ENCODE measurements around the gene FZD7. TPM values are rescaled to one million over a fixed set of nuclear protein-coding genes. Genes with fewer than 3 reads are reported as not detected.

The FZD7 gene
- total RNA-seq, 4 donors from 2014 or later = 6.2 to 14.6 (median 13.3) TPM

DNA sequence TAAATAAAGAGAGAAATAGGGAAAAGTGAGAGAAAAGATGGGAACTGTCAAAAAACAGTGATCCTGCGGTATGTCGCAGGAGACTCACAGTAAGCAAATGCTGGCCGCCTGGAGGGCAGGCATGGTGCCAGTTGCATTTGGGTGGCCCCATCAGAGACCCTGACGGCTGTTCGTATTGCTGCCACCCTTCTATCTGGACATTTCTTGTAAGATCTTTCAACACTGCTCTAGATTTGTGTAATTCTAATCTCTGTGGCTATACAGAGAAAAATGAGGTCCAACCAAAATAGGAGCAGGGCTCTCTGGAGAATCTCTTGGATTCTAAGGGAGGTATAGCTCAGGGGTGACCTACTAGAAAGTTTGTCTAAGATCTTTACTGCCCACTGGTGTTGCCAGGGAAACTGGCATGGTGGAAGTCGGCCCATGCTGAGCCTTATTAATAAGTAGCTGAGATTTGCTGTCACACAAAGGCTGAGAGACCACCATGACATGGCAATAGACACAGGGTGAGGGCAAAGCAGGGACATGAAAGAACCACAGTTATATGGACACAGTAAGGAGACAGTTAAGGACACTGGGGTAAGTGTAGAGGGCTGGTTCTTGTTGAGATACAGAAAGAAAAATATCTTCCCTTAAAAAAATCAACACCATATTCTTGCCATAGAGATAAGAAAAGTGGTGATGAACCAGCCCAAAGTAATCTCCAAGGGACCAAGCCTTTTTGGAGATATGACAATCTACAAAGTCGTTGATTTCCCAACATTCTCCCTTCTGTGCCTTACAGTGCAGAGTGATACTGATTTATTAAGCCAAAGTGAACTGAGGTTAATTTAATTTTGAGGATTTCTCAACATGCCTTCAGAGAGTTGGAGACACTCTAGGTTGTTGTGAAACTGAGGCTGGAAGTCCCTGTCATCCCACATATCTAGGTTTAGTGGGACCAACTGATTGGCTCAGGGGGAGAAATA, 26.4 kb upstream of the FZD7 start:
- Histone ChIP-seq H3K36me3 (no peaks in the 10 kb centered on the region), H3K27me3 (no peaks in the 10 kb centered on the region), H3K27ac (no peak overlapping the region), H3K4me1 (no peaks in the 10 kb centered on the region), H3K4me3 (no peak overlapping the region), H3K9me3 (no peaks in the 10 kb centered on the region)
- in situ Hi-C loops (cut with MboI; ENCODE audit: low pct_ligation_motif_present in 1 of 4, low pct_unique_long_range_greater_than_20kb in 1 of 4, low sequenced_read_pairs in 3 of 4) (no loop called here), intact Hi-C loops (cut with DNase I; ENCODE audit: low total_unique reads) (no loop called here)
- no peak for DNase-seq
- TF ChIP-seq POLR2A (IDR thresholded peaks at IDR 0.05) = no peak
- no peak for TF ChIP-seq EP300 (IDR thresholded peaks at IDR 0.05; ENCODE audit: low read depth)
- TF ChIP-seq POLR2AphosphoS5 (IDR thresholded peaks at IDR 0.05) = no peak
- TF ChIP-seq, protein P1, sequence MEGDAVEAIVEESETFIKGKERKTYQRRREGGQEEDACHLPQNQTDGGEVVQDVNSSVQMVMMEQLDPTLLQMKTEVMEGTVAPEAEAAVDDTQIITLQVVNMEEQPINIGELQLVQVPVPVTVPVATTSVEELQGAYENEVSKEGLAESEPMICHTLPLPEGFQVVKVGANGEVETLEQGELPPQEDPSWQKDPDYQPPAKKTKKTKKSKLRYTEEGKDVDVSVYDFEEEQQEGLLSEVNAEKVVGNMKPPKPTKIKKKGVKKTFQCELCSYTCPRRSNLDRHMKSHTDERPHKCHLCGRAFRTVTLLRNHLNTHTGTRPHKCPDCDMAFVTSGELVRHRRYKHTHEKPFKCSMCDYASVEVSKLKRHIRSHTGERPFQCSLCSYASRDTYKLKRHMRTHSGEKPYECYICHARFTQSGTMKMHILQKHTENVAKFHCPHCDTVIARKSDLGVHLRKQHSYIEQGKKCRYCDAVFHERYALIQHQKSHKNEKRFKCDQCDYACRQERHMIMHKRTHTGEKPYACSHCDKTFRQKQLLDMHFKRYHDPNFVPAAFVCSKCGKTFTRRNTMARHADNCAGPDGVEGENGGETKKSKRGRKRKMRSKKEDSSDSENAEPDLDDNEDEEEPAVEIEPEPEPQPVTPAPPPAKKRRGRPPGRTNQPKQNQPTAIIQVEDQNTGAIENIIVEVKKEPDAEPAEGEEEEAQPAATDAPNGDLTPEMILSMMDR (IDR thresholded peaks at IDR 0.05) = no peak
- WGBS, 2 donors (ENCODE audit: low coverage in 1 of 2) = 82 to 87% methylated on average over 6 to 7 of the region's 7 CpGs

DNA sequence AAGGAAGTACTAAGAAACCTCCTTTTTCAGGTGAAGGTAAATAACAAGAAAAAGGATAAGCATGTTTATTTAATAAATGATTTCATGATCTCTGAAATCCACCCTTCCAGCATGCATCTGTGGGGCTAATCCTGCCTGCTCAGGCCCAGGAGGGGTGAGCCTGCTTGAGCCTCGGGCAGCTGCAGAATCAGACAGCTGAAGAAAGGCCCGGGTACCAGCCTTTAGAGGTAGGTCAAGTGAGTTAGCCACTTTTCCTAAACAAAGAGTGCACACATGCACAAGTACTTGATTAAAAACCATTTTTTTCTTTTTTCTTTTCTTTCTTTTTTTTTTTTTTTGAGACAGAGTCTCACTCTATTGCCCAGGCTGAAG, 25.7 kb upstream of the FZD7 start:
- 20 to 87% methylated on average over 1 to 2 of the region's 2 CpGs for WGBS, 2 donors (ENCODE audit: low coverage in 1 of 2)
- H3K4me1 ChIP-seq = no peaks in the 10 kb centered on the region
- TF ChIP-seq, protein P1 (IDR thresholded peaks at IDR 0.05) = no peak
- TF ChIP-seq POLR2A (IDR thresholded peaks at IDR 0.05) = no peak
- TF ChIP-seq POLR2AphosphoS5 (IDR thresholded peaks at IDR 0.05) = no peak
- no peak for TF ChIP-seq EP300 (IDR thresholded peaks at IDR 0.05; ENCODE audit: low read depth)
- no peak overlapping the region for H3K27ac ChIP-seq
- H3K9me3 ChIP-seq = no peaks in the 10 kb centered on the region
- in situ Hi-C loops (cut with MboI; ENCODE audit: low pct_ligation_motif_present in 1 of 4, low pct_unique_long_range_greater_than_20kb in 1 of 4, low sequenced_read_pairs in 3 of 4) (no loop called here), intact Hi-C loops (cut with DNase I; ENCODE audit: low total_unique reads) (no loop called here)
- DNase-seq = no peak
- no peaks in the 10 kb centered on the region for H3K27me3 ChIP-seq
- H3K4me3 ChIP-seq = no peak overlapping the region
- no peaks in the 10 kb centered on the region for H3K36me3 ChIP-seq

DNA sequence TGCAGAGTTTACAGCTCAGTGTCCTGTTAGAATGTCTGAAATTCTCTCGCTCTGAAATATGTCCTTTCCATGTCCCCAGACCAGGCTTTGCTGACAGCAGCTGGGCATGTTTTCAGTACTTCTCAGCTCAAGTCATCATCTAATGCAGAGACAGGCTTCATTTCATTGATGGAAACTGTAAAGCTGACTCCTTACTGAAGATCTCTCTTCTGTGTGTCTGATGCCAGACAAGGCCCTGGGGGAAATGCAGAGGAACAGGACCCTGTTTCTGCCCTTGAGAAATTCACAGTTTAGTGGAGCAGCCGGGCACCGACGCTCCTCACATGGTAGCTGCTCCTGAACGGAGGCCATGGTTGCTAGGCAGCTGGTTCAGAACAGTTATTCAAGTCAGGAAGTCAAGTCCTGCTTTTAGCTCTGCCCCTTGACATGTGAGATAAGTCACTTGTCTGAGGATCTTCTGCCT, 24.6 kb upstream of the FZD7 start:
- Histone ChIP-seq H3K9me3 (no peaks in the 10 kb centered on the region), H3K27ac (no peak overlapping the region), H3K36me3 (no peaks in the 10 kb centered on the region), H3K27me3 (no peaks in the 10 kb centered on the region), H3K4me1 (no peaks in the 10 kb centered on the region), H3K4me3 (no peak overlapping the region)
- no peak for DNase-seq
- WGBS, 2 donors (ENCODE audit: low coverage in 1 of 2) = 74 to 83% methylated on average over 1 to 5 of the region's 5 CpGs
- intact Hi-C loops (cut with DNase I; ENCODE audit: low total_unique reads) = no loop called here
- no peak for TF ChIP-seq POLR2A (IDR thresholded peaks at IDR 0.05)
- TF ChIP-seq, protein P1 (IDR thresholded peaks at IDR 0.05) = no peak
- TF ChIP-seq POLR2AphosphoS5 (IDR thresholded peaks at IDR 0.05) = no peak
- TF ChIP-seq EP300 (IDR thresholded peaks at IDR 0.05; ENCODE audit: low read depth) = no peak
- in situ Hi-C loops (cut with MboI; ENCODE audit: low pct_ligation_motif_present in 1 of 4, low pct_unique_long_range_greater_than_20kb in 1 of 4, low sequenced_read_pairs in 3 of 4) = no loop called here

DNA sequence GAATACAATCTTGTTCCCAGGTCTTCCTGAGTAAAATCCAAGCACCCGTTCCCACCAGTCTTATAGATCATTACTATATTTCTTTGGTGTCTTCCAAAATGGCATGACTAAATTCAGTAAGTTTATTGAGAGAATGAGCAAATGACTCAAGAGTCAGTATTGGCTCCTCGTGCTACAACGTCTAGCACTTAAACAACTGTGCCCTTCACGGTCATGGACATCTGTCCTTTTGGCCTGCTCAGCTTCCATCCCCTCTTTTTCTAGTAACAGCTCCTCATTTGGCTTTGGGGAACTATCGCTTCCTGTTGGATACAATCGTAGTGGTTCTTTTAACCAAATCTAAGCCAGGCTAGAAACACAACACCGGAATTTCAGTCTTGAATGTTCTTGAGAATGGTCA, 24.1 kb upstream of the FZD7 start:
- H3K9me3 ChIP-seq = no peaks in the 10 kb centered on the region
- no peak overlapping the region for H3K4me3 ChIP-seq
- in situ Hi-C loops (cut with MboI; ENCODE audit: low pct_ligation_motif_present in 1 of 4, low pct_unique_long_range_greater_than_20kb in 1 of 4, low sequenced_read_pairs in 3 of 4) = no loop called here
- no peak for DNase-seq
- 85 to 90% methylated on average over 6 to 7 of the region's 7 CpGs for whole genome bisulfite sequencing, 2 donors (ENCODE audit: low coverage in 1 of 2)
- no peaks in the 10 kb centered on the region for H3K27me3 ChIP-seq
- no peaks in the 10 kb centered on the region for H3K4me1 ChIP-seq
- intact Hi-C loops (cut with DNase I; ENCODE audit: low total_unique reads) = no loop called here
- H3K27ac ChIP-seq = no peak overlapping the region
- no peaks in the 10 kb centered on the region for H3K36me3 ChIP-seq
- TF ChIP-seq EP300 (IDR thresholded peaks at IDR 0.05; ENCODE audit: low read depth) (no peak), POLR2A (IDR thresholded peaks at IDR 0.05) (no peak), POLR2AphosphoS5 (IDR thresholded peaks at IDR 0.05) (no peak)
- TF ChIP-seq, protein P1 (IDR thresholded peaks at IDR 0.05) = no peak
